ENCODE measurements around the gene KIF20B. TPM values are rescaled to one million over a fixed set of nuclear protein-coding genes. Genes with fewer than 3 reads are reported as not detected.

KIF20B gene
- total and polyA plus RNA-seq, 2 of the 13 experiments (the other 11 are each of a cell fraction or from before 2014, with no cell fraction given): 3.5 to 38.6 TPM

DNA sequence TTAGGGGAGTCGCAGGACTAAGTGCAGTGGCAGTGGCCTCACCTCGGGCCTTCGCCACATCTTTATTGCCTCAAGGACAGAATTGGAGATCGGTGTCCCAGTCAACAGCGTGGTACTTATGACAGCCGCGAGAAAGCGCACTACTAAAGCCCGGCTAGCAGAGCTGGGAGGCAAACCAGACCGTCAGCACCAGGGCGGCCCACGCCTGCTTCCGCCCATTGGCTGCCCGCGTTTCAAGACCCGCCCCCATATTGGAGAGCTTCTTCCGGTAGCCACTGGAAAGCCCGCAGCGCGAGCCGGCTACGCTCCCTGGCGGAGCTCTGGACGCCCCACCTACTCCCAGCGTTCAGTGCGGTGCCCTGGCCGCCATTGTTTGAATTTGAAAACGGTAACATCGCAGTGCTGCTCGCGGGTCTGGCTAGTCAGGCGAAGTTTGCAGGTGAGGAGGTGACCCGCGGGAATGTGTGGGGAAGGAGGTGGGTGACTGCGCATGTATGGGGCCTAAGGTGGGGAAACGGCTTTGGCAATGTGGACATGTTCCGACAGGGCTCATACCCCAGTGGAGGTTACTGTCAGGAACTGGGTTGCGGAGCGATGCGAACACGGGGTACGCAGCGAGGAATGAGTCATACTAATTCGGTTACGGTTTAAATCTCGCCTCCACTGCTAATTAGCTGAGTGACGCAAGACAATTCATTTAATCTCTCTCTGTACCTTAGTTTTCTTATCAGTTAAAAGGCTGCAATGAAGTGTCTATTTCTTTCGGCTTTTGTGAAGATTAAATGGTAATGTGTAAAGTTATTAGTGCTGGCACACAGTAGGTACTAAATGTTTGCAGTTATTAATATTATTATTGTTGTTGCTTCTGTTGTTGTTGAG, at the start of gene KIF20B (continued):
- no peak; the same call in 1 of the 2 replicates for TF ChIP-seq PBX3 (CRISPR knock-in tag; IDR thresholded peaks at IDR 0.05; ENCODE audit: borderline replicate concordance)
- no peak for TF ChIP-seq CEBPG (CRISPR knock-in tag; IDR thresholded peaks at IDR 0.05)
- no peak for TF ChIP-seq CCAR2 (optimal IDR thresholded peaks at IDR 0.05; ENCODE audit: low read depth, low read length)
- peak; percentile 27; the same call in 1 of the 2 replicates for TF ChIP-seq ZNF441 (CRISPR knock-in tag; IDR thresholded peaks at IDR 0.05; ENCODE audit: borderline replicate concordance)
- no peak for TF ChIP-seq AGO1 (IDR thresholded peaks at IDR 0.05; ENCODE audit: low read depth, low read length, poor library complexity, severe bottlenecking)
- peak; percentile 62; the same call in 1 of the 2 replicates for TF ChIP-seq TARDBP (CRISPR knock-in tag; IDR thresholded peaks at IDR 0.05)
- TF ChIP-seq KAT8 (CRISPR knock-in tag; IDR thresholded peaks at IDR 0.05): peak; percentile 88
- TF ChIP-seq, protein P1, sequence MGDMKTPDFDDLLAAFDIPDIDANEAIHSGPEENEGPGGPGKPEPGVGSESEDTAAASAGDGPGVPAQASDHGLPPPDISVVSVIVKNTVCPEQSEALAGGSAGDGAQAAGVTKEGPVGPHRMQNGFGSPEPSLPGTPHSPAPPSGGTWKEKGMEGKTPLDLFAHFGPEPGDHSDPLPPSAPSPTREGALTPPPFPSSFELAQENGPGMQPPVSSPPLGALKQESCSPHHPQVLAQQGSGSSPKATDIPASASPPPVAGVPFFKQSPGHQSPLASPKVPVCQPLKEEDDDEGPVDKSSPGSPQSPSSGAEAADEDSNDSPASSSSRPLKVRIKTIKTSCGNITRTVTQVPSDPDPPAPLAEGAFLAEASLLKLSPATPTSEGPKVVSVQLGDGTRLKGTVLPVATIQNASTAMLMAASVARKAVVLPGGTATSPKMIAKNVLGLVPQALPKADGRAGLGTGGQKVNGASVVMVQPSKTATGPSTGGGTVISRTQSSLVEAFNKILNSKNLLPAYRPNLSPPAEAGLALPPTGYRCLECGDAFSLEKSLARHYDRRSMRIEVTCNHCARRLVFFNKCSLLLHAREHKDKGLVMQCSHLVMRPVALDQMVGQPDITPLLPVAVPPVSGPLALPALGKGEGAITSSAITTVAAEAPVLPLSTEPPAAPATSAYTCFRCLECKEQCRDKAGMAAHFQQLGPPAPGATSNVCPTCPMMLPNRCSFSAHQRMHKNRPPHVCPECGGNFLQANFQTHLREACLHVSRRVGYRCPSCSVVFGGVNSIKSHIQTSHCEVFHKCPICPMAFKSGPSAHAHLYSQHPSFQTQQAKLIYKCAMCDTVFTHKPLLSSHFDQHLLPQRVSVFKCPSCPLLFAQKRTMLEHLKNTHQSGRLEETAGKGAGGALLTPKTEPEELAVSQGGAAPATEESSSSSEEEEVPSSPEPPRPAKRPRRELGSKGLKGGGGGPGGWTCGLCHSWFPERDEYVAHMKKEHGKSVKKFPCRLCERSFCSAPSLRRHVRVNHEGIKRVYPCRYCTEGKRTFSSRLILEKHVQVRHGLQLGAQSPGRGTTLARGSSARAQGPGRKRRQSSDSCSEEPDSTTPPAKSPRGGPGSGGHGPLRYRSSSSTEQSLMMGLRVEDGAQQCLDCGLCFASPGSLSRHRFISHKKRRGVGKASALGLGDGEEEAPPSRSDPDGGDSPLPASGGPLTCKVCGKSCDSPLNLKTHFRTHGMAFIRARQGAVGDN (CRISPR knock-in tag; IDR thresholded peaks at IDR 0.05): peak; percentile 91
- TF ChIP-seq ATM (IDR thresholded peaks at IDR 0.05; ENCODE audit: borderline replicate concordance): no peak
- TF ChIP-seq ZNF280D (CRISPR knock-in tag; IDR thresholded peaks at IDR 0.05): peak; percentile 86
- peak; percentile 84; the same call in 1 of the 2 replicates for TF ChIP-seq ZHX1 (CRISPR knock-in tag; IDR thresholded peaks at IDR 0.05; ENCODE audit: low read depth)
- no peak for TF ChIP-seq FOXA1 (IDR thresholded peaks at IDR 0.05)
- TF ChIP-seq FOXA1 (CRISPR knock-in tag; IDR thresholded peaks at IDR 0.05): peak; percentile 12; the same call in 1 of the 2 replicates
- no peak for TF ChIP-seq GPN1 (CRISPR knock-in tag; IDR thresholded peaks at IDR 0.05; ENCODE audit: borderline replicate concordance)
- peak; percentile 25 for TF ChIP-seq ZNF496 (CRISPR knock-in tag; IDR thresholded peaks at IDR 0.05; ENCODE audit: insufficient replicate concordance)
- TF ChIP-seq, protein P2, sequence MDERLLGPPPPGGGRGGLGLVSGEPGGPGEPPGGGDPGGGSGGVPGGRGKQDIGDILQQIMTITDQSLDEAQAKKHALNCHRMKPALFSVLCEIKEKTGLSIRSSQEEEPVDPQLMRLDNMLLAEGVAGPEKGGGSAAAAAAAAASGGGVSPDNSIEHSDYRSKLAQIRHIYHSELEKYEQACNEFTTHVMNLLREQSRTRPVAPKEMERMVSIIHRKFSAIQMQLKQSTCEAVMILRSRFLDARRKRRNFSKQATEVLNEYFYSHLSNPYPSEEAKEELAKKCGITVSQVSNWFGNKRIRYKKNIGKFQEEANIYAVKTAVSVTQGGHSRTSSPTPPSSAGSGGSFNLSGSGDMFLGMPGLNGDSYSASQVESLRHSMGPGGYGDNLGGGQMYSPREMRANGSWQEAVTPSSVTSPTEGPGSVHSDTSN (CRISPR knock-in tag; IDR thresholded peaks at IDR 0.05): no peak
